ENCODE results near the gene ATAD1. TPM values are rescaled to one million over a fixed set of nuclear protein-coding genes. Genes with fewer than 3 reads are reported as not detected.

ATAD1 gene
- total RNA-seq, result 23.1 and 31.5 TPM in 2 replicates

GRCh38 chr10:87817609-87818504, at the start of gene ATAD1:
Gene ATAD1, minus strand, starts transcription at chr10:87818226. Its CDS starts 3,627 bp downstream, at chr10:87814599.

GRCh38 chr10:87863053-87863943, 45.3 kb upstream of the ATAD1 start, which contains the start of the genes KLLN and PTEN:
Gene KLLN, minus strand, starts transcription at chr10:87863533. Its CDS starts 1,046 bp downstream, at chr10:87862487.
Gene PTEN, plus strand, starts transcription at chr10:87863625. Its CDS starts 845 bp downstream, at chr10:87864470.

Other genes with a start within 250 kb of the ATAD1 start
- gene PAPSS2, start 158.3 kb downstream of the ATAD1 start, total RNA-seq, result 122 TPM in 2 replicates
- under 0.01 and 0.71 TPM in 2 replicates for gene KLLN, start 45.3 kb upstream of the ATAD1 start, total RNA-seq
- 40.9 and 59.5 TPM in 2 replicates for gene PTEN, start 45.4 kb upstream of the ATAD1 start, total RNA-seq

Measured in myometrial cell (primary cell).